Loucy (cell line): ENCODE results near the gene ACTL8.

ENCODE experiments used
- CTCF ChIP-seq: fragments of 200-600 bp; sonication (generic); conservative IDR thresholded peaks from 2 replicates; pipeline ENCODE4 v1.5.1; 2014; ENCODE audit warnings: mild to moderate bottlenecking, antibody characterized with exemption, low read length
- EZH2phosphoT487 ChIP-seq: fragments of 200-600 bp; IDR thresholded peaks from 2 replicates; pipeline ENCODE4 v1.6.1; 2018; ENCODE audit warnings: antibody characterized with exemption, mild to moderate bottlenecking, moderate library complexity, borderline replicate concordance

DNA sequence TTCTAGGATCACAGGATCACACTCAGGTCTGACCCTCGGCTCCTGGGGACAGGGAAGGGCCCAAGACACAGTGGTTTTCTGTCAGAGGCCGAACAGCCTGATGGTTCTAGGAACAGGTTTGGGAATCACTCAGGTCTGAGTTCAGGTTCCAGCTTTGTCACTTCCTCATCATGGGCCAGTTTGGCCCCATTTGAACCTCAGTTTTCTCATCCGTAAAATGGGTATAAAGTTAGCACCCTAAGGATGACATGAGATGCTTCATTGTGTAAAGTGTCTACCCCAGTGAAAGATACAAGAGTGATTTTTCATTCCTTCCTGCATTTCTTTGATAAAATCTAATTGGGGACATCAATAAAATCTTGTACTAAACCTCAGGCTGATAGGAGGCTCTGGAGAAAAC lies 11.2 kb upstream of the ACTL8 start:
- TF ChIP-seq CTCF = no peak
- no peak for TF ChIP-seq EZH2phosphoT487
